Measurements from ENCODE around the gene GOLT1B.

DNA sequence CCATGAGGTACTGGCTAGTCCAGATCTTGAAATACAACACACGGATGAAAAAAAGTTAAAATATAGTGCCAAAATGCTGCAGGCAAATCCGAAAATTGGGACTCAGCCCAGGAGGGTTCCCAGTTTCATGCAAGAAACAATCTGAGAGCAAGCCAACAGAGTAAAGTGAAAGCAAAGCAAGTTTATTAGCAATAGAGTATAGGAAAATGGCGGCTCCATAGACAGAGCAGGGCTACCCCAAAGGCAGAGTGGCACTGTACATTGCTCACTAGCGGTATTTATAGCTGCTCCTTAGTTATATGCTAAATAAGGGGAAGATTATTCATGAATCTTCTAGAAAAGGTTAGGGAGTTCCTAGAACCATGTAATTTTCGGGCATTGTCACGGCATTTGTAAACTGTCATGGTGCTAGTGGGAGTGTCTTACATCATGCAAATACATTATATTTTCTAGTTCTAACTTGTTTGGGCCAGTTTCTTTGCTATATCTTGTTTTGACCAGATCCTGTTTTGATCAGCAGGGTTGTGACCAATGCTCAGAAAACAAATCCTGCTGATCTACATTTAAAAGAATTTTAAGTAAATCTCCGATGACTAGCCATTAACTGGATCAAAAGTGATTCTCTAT is 29.3 kb upstream of the GOLT1B start:
- TF ChIP-seq TCF12 (IDR thresholded peaks at IDR 0.05; ENCODE audit: low read depth, low read length) (no peak), CREB1 (IDR thresholded peaks at IDR 0.05) (no peak), GABPA (IDR thresholded peaks at IDR 0.05; ENCODE audit: borderline replicate concordance, insufficient read depth, low read length) (no peak), GTF2F1 (IDR thresholded peaks at IDR 0.05; ENCODE audit: borderline replicate concordance, low read depth, low read length) (no peak), SP2 (IDR thresholded peaks at IDR 0.05; ENCODE audit: low read length) (no peak), TAF1 (IDR thresholded peaks at IDR 0.05; ENCODE audit: low read depth, low read length) (no peak), SP4 (IDR thresholded peaks at IDR 0.05; ENCODE audit: low read length) (no peak)
- TF ChIP-seq, protein P1, sequence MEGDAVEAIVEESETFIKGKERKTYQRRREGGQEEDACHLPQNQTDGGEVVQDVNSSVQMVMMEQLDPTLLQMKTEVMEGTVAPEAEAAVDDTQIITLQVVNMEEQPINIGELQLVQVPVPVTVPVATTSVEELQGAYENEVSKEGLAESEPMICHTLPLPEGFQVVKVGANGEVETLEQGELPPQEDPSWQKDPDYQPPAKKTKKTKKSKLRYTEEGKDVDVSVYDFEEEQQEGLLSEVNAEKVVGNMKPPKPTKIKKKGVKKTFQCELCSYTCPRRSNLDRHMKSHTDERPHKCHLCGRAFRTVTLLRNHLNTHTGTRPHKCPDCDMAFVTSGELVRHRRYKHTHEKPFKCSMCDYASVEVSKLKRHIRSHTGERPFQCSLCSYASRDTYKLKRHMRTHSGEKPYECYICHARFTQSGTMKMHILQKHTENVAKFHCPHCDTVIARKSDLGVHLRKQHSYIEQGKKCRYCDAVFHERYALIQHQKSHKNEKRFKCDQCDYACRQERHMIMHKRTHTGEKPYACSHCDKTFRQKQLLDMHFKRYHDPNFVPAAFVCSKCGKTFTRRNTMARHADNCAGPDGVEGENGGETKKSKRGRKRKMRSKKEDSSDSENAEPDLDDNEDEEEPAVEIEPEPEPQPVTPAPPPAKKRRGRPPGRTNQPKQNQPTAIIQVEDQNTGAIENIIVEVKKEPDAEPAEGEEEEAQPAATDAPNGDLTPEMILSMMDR (IDR thresholded peaks at IDR 0.05; ENCODE audit: control extremely low read depth in 1 of 3, insufficient read depth in 1 of 3, low read depth in 1 of 3, low read length in 3 of 3), result no peak
- TF ChIP-seq, protein P2, sequence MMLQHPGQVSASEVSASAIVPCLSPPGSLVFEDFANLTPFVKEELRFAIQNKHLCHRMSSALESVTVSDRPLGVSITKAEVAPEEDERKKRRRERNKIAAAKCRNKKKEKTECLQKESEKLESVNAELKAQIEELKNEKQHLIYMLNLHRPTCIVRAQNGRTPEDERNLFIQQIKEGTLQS (IDR thresholded peaks at IDR 0.05; ENCODE audit: insufficient read depth, low read depth, low read length), result no peak

Data from H1 (cell line).